PC-9 (cell line): ENCODE data around the gene BPHL.

Experiments
- EZH2 ChIP-seq: fragments of 200-600 bp; sonication (generic); IDR thresholded peaks from 2 replicates; pipeline ENCODE4 v1.8.0; 2017; ENCODE audit warnings: antibody characterized with exemption, low read depth
- TF ChIP-seq, protein P1 (sequence below): fragments of 200-600 bp; sonication (generic); conservative IDR thresholded peaks from 2 replicates; pipeline ENCODE4 v1.6.1; 2017; ENCODE audit warnings: mixed run types, antibody characterized with exemption, mild to moderate bottlenecking, moderate library complexity

DNA sequence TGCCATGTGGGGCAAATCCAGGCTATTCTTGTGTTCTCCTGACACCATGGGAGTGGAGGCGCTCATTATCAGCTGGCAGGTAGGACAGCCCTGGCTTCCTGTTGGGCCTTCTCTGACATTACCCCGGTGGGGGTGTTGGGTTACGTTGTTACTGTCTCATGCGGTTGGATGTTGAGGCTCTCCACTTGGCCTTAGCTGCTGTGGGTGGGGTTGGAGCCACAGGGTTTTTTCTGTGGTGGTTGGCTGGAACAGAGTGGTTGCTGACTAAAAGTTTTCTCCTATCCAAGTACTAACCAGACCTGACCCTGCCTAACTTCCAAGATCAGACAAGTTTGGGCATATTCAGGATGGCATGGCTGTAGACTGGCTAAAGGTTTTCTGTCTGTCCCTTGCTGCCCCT, 30.1 kb upstream of the BPHL start:
- TF ChIP-seq EZH2, result no peak
- TF ChIP-seq, protein P1, sequence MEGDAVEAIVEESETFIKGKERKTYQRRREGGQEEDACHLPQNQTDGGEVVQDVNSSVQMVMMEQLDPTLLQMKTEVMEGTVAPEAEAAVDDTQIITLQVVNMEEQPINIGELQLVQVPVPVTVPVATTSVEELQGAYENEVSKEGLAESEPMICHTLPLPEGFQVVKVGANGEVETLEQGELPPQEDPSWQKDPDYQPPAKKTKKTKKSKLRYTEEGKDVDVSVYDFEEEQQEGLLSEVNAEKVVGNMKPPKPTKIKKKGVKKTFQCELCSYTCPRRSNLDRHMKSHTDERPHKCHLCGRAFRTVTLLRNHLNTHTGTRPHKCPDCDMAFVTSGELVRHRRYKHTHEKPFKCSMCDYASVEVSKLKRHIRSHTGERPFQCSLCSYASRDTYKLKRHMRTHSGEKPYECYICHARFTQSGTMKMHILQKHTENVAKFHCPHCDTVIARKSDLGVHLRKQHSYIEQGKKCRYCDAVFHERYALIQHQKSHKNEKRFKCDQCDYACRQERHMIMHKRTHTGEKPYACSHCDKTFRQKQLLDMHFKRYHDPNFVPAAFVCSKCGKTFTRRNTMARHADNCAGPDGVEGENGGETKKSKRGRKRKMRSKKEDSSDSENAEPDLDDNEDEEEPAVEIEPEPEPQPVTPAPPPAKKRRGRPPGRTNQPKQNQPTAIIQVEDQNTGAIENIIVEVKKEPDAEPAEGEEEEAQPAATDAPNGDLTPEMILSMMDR, result no peak
